CD4-positive, alpha-beta T cell (primary cell): Measurements from ENCODE around the gene UNC5B. TPM values are rescaled to one million over a fixed set of nuclear protein-coding genes. Genes with fewer than 3 reads are reported as not detected.

ENCODE experiments used
- ATAC-seq: fragments of 200-7000 bp; cut with Tn5 transposase; one replicate; pipeline ENCODE4 v1.10.0; 2022; ENCODE audit warnings: mild to moderate bottlenecking; ENCODE audit not compliant: poor library complexity
- CTCF ChIA-PET: fragments of 350-600 bp; sonication (Branson Sonifier 250); formaldehyde crosslinking; loops from one replicate; lab custom pipeline; 2021; ENCODE audit warnings: antibody characterized with exemption, inconsistent platforms; lab: Charles Lee
- POLR2A ChIA-PET: fragments of 350-600 bp; sonication (Branson Sonifier 250); formaldehyde crosslinking; loops from one replicate; lab custom pipeline; 2021; ENCODE audit warnings: antibody characterized with exemption, inconsistent platforms; lab: Charles Lee
- DNase-seq, 14 experiments: peaks; one replicate each; pipeline ENCODE4 v3.0.0-alpha.2; 2013 to 2020; ENCODE audit warnings: mixed read lengths in 2 of 14
- H3K27ac ChIP-seq, 2 donors: one replicate each; pipeline versions ENCODE4 v1.5.1 to v1.7.0; 2013; ENCODE audit warnings: low read length in 2 of 2, low read depth in 1 of 2, mild to moderate bottlenecking in 1 of 2
- H3K27me3 ChIP-seq, 2 experiments: 1 replicate in 1 of 2; 2 replicates in 1 of 2; pipeline versions ENCODE4 v1.6.1 to v1.7.0; 2013; ENCODE audit warnings: low read length in 2 of 2, control low read depth in 1 of 2, mild to moderate bottlenecking in 1 of 2, moderate library complexity in 1 of 2; ENCODE audit not compliant: insufficient read depth in 2 of 2, control insufficient read depth in 1 of 2
- H3K36me3 ChIP-seq: one replicate; pipeline ENCODE4 v1.6.1; 2013; ENCODE audit warnings: low read length, control low read depth; ENCODE audit not compliant: insufficient read depth
- H3K4me1 ChIP-seq: one replicate; pipeline ENCODE4 v1.6.1; 2013; ENCODE audit warnings: low read length, control low read depth; ENCODE audit not compliant: insufficient read depth
- H3K4me3 ChIP-seq: one replicate; pipeline ENCODE4 v1.5.1; 2013; ENCODE audit warnings: mild to moderate bottlenecking, low read length, moderate library complexity
- H3K9me3 ChIP-seq, 2 experiments: 1 replicate in 1 of 2; 2 replicates in 1 of 2; pipeline versions ENCODE4 v1.6.1 to v1.7.0; 2013; ENCODE audit warnings: low read length in 2 of 2, mild to moderate bottlenecking in 2 of 2, control low read depth in 1 of 2, moderate library complexity in 1 of 2; ENCODE audit not compliant: control insufficient read depth in 1 of 2, insufficient read depth in 1 of 2
- H3K27ac Mint-ChIP-seq: one replicate; pipeline ENCODE4 v1.8.0; 2020; ENCODE audit warnings: mixed read lengths
- H3K27me3 Mint-ChIP-seq: one replicate; pipeline ENCODE4 v1.8.0; 2021; ENCODE audit warnings: mixed read lengths
- H3K36me3 Mint-ChIP-seq: one replicate; pipeline ENCODE4 v1.8.0; 2021; ENCODE audit warnings: low read depth, mixed read lengths
- H3K4me1 Mint-ChIP-seq: one replicate; pipeline ENCODE4 v1.8.0; 2021; ENCODE audit warnings: low read depth, mixed read lengths
- H3K4me3 Mint-ChIP-seq: one replicate; pipeline ENCODE4 v1.8.0; 2020; ENCODE audit warnings: mild to moderate bottlenecking, mixed read lengths
- H3K9me3 Mint-ChIP-seq: one replicate; pipeline ENCODE4 v1.8.0; 2020; ENCODE audit warnings: mixed read lengths
- CTCF ChIP-seq: fragments of 200-600 bp; IDR thresholded peaks from one replicate; pipeline ENCODE4 v1.8.0; 2022; ENCODE audit warnings: antibody characterized with exemption, mild to moderate bottlenecking
- intact Hi-C, 2 experiments: fragments of 100-400 bp; cut with DNase I in 1 of 2; cut with micrococcal nuclease in 1 of 2; formaldehyde crosslinking; loops; one replicate each; pipeline versions ENCODE4 v1.15.1 to v1.9.0; 2023 to 2025; cut with DNase I, micrococcal nuclease
- total RNA-seq, 174 experiments: library from RNA in 2 of 174; stranded (reverse) in 2 of 174; gene quantifications; one replicate each; pipeline ENCODE4 v1.2.3 and lab custom pipeline; 2021 to 2026

The UNC5B gene
- total RNA-seq, 2 experiments from 2014 or later = 0.03 TPM; not detected in 1

DNA sequence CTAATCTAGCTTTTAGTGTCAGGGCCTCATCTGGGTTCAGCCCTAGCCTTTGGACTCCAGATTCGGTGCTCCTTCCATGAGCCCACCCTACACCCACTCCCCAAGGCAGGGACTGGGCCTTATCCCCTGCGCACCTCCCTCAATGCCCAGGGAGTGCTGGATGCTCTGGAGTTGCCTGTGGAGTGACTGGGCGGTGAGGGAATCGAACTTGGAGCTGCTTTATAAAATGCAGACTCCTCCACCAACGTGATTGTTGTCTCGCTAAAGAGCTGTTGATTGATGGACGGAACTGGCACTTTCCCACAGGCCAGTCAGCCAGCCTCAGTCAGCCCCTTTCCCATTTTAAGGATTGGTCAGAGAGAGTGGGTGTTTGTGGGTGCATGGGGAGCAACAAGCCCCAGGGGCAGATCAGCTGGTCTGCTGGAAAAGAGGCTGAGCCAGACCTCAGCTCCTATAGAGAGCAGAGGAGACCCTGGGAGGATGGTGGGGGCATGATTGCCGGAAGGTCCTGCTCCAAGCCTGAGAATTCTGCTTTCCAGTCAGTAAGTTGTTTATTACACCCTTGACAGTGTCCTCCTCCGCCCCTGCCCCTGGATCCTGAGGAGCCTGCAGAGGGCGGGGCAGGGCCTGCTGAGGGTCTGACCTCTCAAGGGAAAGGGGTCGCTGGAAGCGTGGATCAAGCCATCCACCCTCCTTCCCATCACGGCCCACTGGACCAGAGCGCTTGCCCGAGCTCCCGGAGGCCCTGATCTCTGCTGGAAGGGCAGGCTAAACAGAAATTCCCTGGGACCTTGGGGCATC, 16.7 kb downstream of the UNC5B start:
- ChIA-PET POLR2A (no interaction called here), CTCF (no interaction called here)
- no peak overlapping the region for H3K27ac ChIP-seq
- Mint-ChIP-seq H3K27ac (no peak overlapping the region), H3K27me3 (peaks cover 12% of the 10 kb centered on the region), H3K9me3 (no peaks in the 10 kb centered on the region), H3K36me3 (no peaks in the 10 kb centered on the region), H3K4me3 (no peak overlapping the region), H3K4me1 (no peaks in the 10 kb centered on the region)
- intact Hi-C loops = no loop called here
- H3K27me3 ChIP-seq = peaks cover 0 to 2% of the 10 kb centered on the region in 2 experiments
- H3K9me3 ChIP-seq = no peaks in the 10 kb centered on the region
- no peak overlapping the region for H3K4me3 ChIP-seq
- DNase-seq (no peak), ATAC-seq (no peak)
- no peak for TF ChIP-seq CTCF
- H3K4me1 ChIP-seq = peaks cover under 1% of the 10 kb centered on the region
- no peaks in the 10 kb centered on the region for H3K36me3 ChIP-seq

DNA sequence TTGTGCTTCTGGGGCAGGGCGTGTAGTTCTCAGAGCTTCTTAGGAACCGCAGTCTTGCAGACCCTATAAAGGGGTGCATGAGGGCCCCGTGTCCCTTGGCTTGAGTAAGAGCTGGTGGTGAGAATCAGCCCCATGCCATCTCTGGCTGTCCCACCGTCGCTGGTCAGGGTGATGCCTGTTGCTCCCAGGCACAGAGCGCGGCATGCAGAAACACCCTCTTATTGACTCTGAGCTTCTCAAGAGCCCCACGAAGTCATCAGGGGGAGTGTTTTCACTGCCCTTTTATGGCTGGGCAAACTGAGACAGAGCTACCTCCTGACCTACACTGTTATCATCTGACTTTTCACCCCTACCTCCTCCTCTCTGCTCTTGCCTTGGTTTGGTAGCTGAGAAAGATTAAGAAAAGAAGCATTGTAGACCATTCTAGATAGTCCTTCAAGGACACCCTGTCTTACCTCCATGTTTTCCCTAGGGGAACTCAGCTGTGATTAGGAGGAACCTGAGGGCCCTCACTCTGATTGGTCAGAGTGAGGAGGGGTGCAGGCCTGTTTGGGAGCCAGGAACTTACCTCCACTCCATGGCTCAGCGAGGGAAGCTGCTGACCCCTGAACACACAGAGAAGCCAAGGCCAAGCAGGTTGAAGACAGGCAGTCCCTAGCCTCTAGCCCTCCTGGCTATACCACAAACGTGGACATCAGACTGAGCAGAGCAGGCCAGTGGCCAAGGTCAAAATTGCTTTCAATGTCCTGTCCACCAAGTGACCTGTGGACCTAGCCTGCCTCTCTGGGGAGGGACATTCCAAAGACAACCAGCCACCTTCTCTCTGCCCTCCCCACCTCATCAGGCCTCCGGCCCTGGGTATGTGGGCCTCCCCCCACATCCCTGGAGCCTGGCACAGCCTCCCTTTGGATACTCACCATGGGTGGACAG, 17.6 kb downstream of the UNC5B start:
- ChIA-PET POLR2A (no interaction called here), CTCF (no interaction called here)
- Histone ChIP-seq H3K9me3 (no peaks in the 10 kb centered on the region), H3K27me3 (no peaks in the 10 kb centered on the region), H3K36me3 (no peaks in the 10 kb centered on the region), H3K4me3 (no peak overlapping the region), H3K27ac (no peak overlapping the region), H3K4me1 (peaks cover 3% of the 10 kb centered on the region)
- H3K4me1 Mint-ChIP-seq = no peaks in the 10 kb centered on the region
- peaks cover 12% of the 10 kb centered on the region for H3K27me3 Mint-ChIP-seq
- H3K4me3 Mint-ChIP-seq = no peak overlapping the region
- no peaks in the 10 kb centered on the region for H3K36me3 Mint-ChIP-seq
- H3K27ac Mint-ChIP-seq = no peak overlapping the region
- TF ChIP-seq CTCF = no peak
- H3K9me3 Mint-ChIP-seq = no peaks in the 10 kb centered on the region
- intact Hi-C loops = no loop called here
- DNase-seq = no peak
- no peak for ATAC-seq

- Mint-ChIP-seq H3K4me3 (no peak overlapping the region), H3K27me3 (peaks cover 8% of the 10 kb centered on the region), H3K4me1 (no peaks in the 10 kb centered on the region), H3K27ac (no peak overlapping the region), H3K36me3 (no peaks in the 10 kb centered on the region), H3K9me3 (no peaks in the 10 kb centered on the region)
- no peak for DNase-seq
- ChIA-PET POLR2A (no interaction called here), CTCF (no interaction called here)
- TF ChIP-seq CTCF = no peak
- Histone ChIP-seq H3K27ac (no peak overlapping the region), H3K9me3 (no peaks in the 10 kb centered on the region), H3K4me1 (peaks cover 3% of the 10 kb centered on the region), H3K4me3 (no peak overlapping the region), H3K36me3 (no peaks in the 10 kb centered on the region), H3K27me3 (no peaks in the 10 kb centered on the region)
- intact Hi-C loops = no loop called here
- ATAC-seq = no peak
Observed at GRCh38 chr10:71230656-71231025, 18.3 kb downstream of the UNC5B start.
